ENCODE results near the gene AMZ1. TPM values are rescaled to one million over a fixed set of nuclear protein-coding genes. Genes with fewer than 3 reads are reported as not detected.

Gene AMZ1
- total and polyA plus RNA-seq, 2 donors: 0.05 to 0.07 TPM

- H3K9me3 ChIP-seq (ENCODE audit: control insufficient read depth in 2 of 2, insufficient read depth in 1 of 2, low read length in 1 of 2): no peaks in the 10 kb centered on the region
- no peaks in the 10 kb centered on the region for H3K27me3 ChIP-seq (ENCODE audit: control insufficient read depth in 2 of 2, insufficient read depth in 1 of 2, low read length in 1 of 2)
- DNase-seq (ENCODE audit: low read depth in 6 of 9, low spot score in 9 of 9): no peak
- WGBS: 97% methylated on average over 33 of the region's 33 CpGs
- H3K4me3 ChIP-seq (ENCODE audit: low read length in 2 of 2): no peak overlapping the region
- no peaks in the 10 kb centered on the region for H3K4me1 ChIP-seq (ENCODE audit: control insufficient read depth in 2 of 2, insufficient read depth in 2 of 2, low read length in 2 of 2)
- no peak overlapping the region for H3K27ac ChIP-seq (ENCODE audit: low read depth in 1 of 2, low read length in 1 of 2)
- H3K36me3 ChIP-seq (ENCODE audit: control insufficient read depth in 2 of 2, insufficient read depth in 2 of 2, low read length in 1 of 2): peaks cover 2 to 50% of the 10 kb centered on the region in 2 donors
These were observed 29.9 kb upstream of the AMZ1 start for GRCh38 chr7:2657920-2658671.

GRCh38 chr7:2658941-2659340 lies 29.1 kb upstream of the AMZ1 start:
- Histone ChIP-seq H3K27ac (ENCODE audit: low read depth in 1 of 2, low read length in 1 of 2) (no peak overlapping the region), H3K36me3 (ENCODE audit: control insufficient read depth in 2 of 2, insufficient read depth in 2 of 2, low read length in 1 of 2) (peaks cover 2 to 50% of the 10 kb centered on the region in 2 donors), H3K27me3 (ENCODE audit: control insufficient read depth in 2 of 2, insufficient read depth in 1 of 2, low read length in 1 of 2) (no peaks in the 10 kb centered on the region), H3K4me1 (ENCODE audit: control insufficient read depth in 2 of 2, insufficient read depth in 2 of 2, low read length in 2 of 2) (no peaks in the 10 kb centered on the region), H3K9me3 (ENCODE audit: control insufficient read depth in 2 of 2, insufficient read depth in 1 of 2, low read length in 1 of 2) (no peaks in the 10 kb centered on the region), H3K4me3 (ENCODE audit: low read length in 2 of 2) (no peak overlapping the region)
- WGBS: 99% methylated on average over 15 of the region's 15 CpGs
- no peak for DNase-seq (ENCODE audit: low read depth in 6 of 9, low spot score in 9 of 9)

GRCh38 chr7:2659556-2660358 lies 28.2 kb upstream of the AMZ1 start:
- DNase-seq (ENCODE audit: low read depth in 6 of 9, low spot score in 9 of 9): no peak
- no peak overlapping the region for H3K27ac ChIP-seq (ENCODE audit: low read depth in 1 of 2, low read length in 1 of 2)
- H3K36me3 ChIP-seq (ENCODE audit: control insufficient read depth in 2 of 2, insufficient read depth in 2 of 2, low read length in 1 of 2): peaks cover 2 to 50% of the 10 kb centered on the region in 2 donors
- no peak overlapping the region for H3K4me3 ChIP-seq (ENCODE audit: low read length in 2 of 2)
- WGBS: 95% methylated on average over 36 of the region's 36 CpGs
- H3K9me3 ChIP-seq (ENCODE audit: control insufficient read depth in 2 of 2, insufficient read depth in 1 of 2, low read length in 1 of 2): no peaks in the 10 kb centered on the region
- no peaks in the 10 kb centered on the region for H3K27me3 ChIP-seq (ENCODE audit: control insufficient read depth in 2 of 2, insufficient read depth in 1 of 2, low read length in 1 of 2)
- no peaks in the 10 kb centered on the region for H3K4me1 ChIP-seq (ENCODE audit: control insufficient read depth in 2 of 2, insufficient read depth in 2 of 2, low read length in 2 of 2)

- Histone ChIP-seq H3K4me1 (ENCODE audit: control insufficient read depth in 2 of 2, insufficient read depth in 2 of 2, low read length in 2 of 2) (no peaks in the 10 kb centered on the region), H3K27ac (ENCODE audit: low read depth in 1 of 2, low read length in 1 of 2) (no peak overlapping the region), H3K4me3 (ENCODE audit: low read length in 2 of 2) (no peak overlapping the region), H3K9me3 (ENCODE audit: control insufficient read depth in 2 of 2, insufficient read depth in 1 of 2, low read length in 1 of 2) (no peaks in the 10 kb centered on the region), H3K36me3 (ENCODE audit: control insufficient read depth in 2 of 2, insufficient read depth in 2 of 2, low read length in 1 of 2) (peaks cover 2 to 50% of the 10 kb centered on the region in 2 donors), H3K27me3 (ENCODE audit: control insufficient read depth in 2 of 2, insufficient read depth in 1 of 2, low read length in 1 of 2) (peaks cover 0 to 4% of the 10 kb centered on the region in 2 donors)
- DNase-seq (ENCODE audit: low read depth in 6 of 9, low spot score in 9 of 9): no peak
- 95% methylated on average over 36 of the region's 36 CpGs for WGBS
These were observed 27.5 kb upstream of the AMZ1 start for GRCh38 chr7:2660359-2661095.

GRCh38 chr7:2661096-2661449 lies 26.9 kb upstream of the AMZ1 start:
- H3K27ac ChIP-seq (ENCODE audit: low read depth in 1 of 2, low read length in 1 of 2): no peak overlapping the region
- peaks cover 0 to 9% of the 10 kb centered on the region in 2 donors for H3K27me3 ChIP-seq (ENCODE audit: control insufficient read depth in 2 of 2, insufficient read depth in 1 of 2, low read length in 1 of 2)
- no peaks in the 10 kb centered on the region for H3K9me3 ChIP-seq (ENCODE audit: control insufficient read depth in 2 of 2, insufficient read depth in 1 of 2, low read length in 1 of 2)
- WGBS: 95% methylated on average over 10 of the region's 10 CpGs
- H3K36me3 ChIP-seq (ENCODE audit: control insufficient read depth in 2 of 2, insufficient read depth in 2 of 2, low read length in 1 of 2): peaks cover 2 to 48% of the 10 kb centered on the region in 2 donors
- peaks cover 0 to 4% of the 10 kb centered on the region in 2 donors for H3K4me1 ChIP-seq (ENCODE audit: control insufficient read depth in 2 of 2, insufficient read depth in 2 of 2, low read length in 2 of 2)
- DNase-seq (ENCODE audit: low read depth in 6 of 9, low spot score in 9 of 9): no peak
- H3K4me3 ChIP-seq (ENCODE audit: low read length in 2 of 2): no peak overlapping the region

- WGBS: 97% methylated on average over 43 of the region's 43 CpGs
- Histone ChIP-seq H3K27me3 (ENCODE audit: control insufficient read depth in 2 of 2, insufficient read depth in 1 of 2, low read length in 1 of 2) (peaks cover 0 to 13% of the 10 kb centered on the region in 2 donors), H3K27ac (ENCODE audit: low read depth in 1 of 2, low read length in 1 of 2) (no peak overlapping the region), H3K9me3 (ENCODE audit: control insufficient read depth in 2 of 2, insufficient read depth in 1 of 2, low read length in 1 of 2) (peaks cover 0 to 2% of the 10 kb centered on the region in 2 donors), H3K4me1 (ENCODE audit: control insufficient read depth in 2 of 2, insufficient read depth in 2 of 2, low read length in 2 of 2) (peaks cover 0 to 4% of the 10 kb centered on the region in 2 donors), H3K36me3 (ENCODE audit: control insufficient read depth in 2 of 2, insufficient read depth in 2 of 2, low read length in 1 of 2) (peaks cover 2 to 41% of the 10 kb centered on the region in 2 donors), H3K4me3 (ENCODE audit: low read length in 2 of 2) (no peak overlapping the region)
- DNase-seq (ENCODE audit: low read depth in 6 of 9, low spot score in 9 of 9): no peak
These were observed 26.3 kb upstream of the AMZ1 start for GRCh38 chr7:2661602-2662272.

GRCh38 chr7:2662273-2663120 lies 25.5 kb upstream of the AMZ1 start:
- H3K36me3 ChIP-seq (ENCODE audit: control insufficient read depth in 2 of 2, insufficient read depth in 2 of 2, low read length in 1 of 2): peaks cover 2 to 33% of the 10 kb centered on the region in 2 donors
- H3K9me3 ChIP-seq (ENCODE audit: control insufficient read depth in 2 of 2, insufficient read depth in 1 of 2, low read length in 1 of 2): peaks cover 0 to 8% of the 10 kb centered on the region in 2 donors
- DNase-seq (ENCODE audit: low read depth in 6 of 9, low spot score in 9 of 9): no peak
- WGBS: 97% methylated on average over 33 of the region's 33 CpGs
- H3K27me3 ChIP-seq (ENCODE audit: control insufficient read depth in 2 of 2, insufficient read depth in 1 of 2, low read length in 1 of 2): peaks cover 0 to 20% of the 10 kb centered on the region in 2 donors
- H3K27ac ChIP-seq (ENCODE audit: low read depth in 1 of 2, low read length in 1 of 2): no peak overlapping the region
- peaks cover 0 to 4% of the 10 kb centered on the region in 2 donors for H3K4me1 ChIP-seq (ENCODE audit: control insufficient read depth in 2 of 2, insufficient read depth in 2 of 2, low read length in 2 of 2)
- no peak overlapping the region for H3K4me3 ChIP-seq (ENCODE audit: low read length in 2 of 2)
